DMS79 treated with DMSO at 0.1 percent for 48 hours (cell line): Measurements from ENCODE around the gene PCDHB5.
"Not testable (repeated sequence)": the region's sequence is repeated elsewhere in the genome, so short reads cannot be mapped to it uniquely, and the experiment has no call there.

Experiments used
- DNase-seq: peaks from one replicate; lab custom pipeline; 2025; lab: John Stamatoyannopoulos, UW

The PCDHB5 gene

GRCh38 chr5:141135030-141135717, at the start of gene PCDHB5:
Gene PCDHB5, plus strand, starts transcription at chr5:141135206. Its CDS starts 229 bp downstream, at chr5:141135435.
- no peak for DNase-seq

GRCh38 chr5:141094481-141095262, 40.3 kb upstream of the PCDHB5 start, which contains the start of gene PCDHB2:
Gene PCDHB2, plus strand, starts transcription at chr5:141094615. Its CDS starts 176 bp downstream, at chr5:141094791.
- DNase-seq = no peak

- no peak for DNase-seq
Measured at GRCh38 chr5:141095263-141095641, 39.8 kb upstream of the PCDHB5 start.

GRCh38 chr5:141096181-141096580, 38.8 kb upstream of the PCDHB5 start:
- DNase-seq = not testable (repeated sequence)

- DNase-seq = not testable (repeated sequence)
Measured at GRCh38 chr5:141096586-141096985, 38.4 kb upstream of the PCDHB5 start.

- no peak for DNase-seq
Measured at GRCh38 chr5:141100243-141100805, 34.7 kb upstream of the PCDHB5 start, which contains the start of gene PCDHB3. Gene PCDHB3, plus strand, starts transcription at chr5:141100473. Its CDS starts 177 bp downstream, at chr5:141100650.

GRCh38 chr5:141101059-141101458, 33.9 kb upstream of the PCDHB5 start:
- DNase-seq = no peak

GRCh38 chr5:141102070-141102469, 32.9 kb upstream of the PCDHB5 start:
- DNase-seq = not testable (repeated sequence)

- not testable (repeated sequence) for DNase-seq
Measured at GRCh38 chr5:141102471-141102870, 32.5 kb upstream of the PCDHB5 start.

- DNase-seq = no peak
Measured at GRCh38 chr5:141105350-141105749, 29.7 kb upstream of the PCDHB5 start.

- DNase-seq = no peak
Measured at GRCh38 chr5:141119250-141119649, 15.8 kb upstream of the PCDHB5 start.

- DNase-seq = no peak
Measured at GRCh38 chr5:141121563-141121962, 13.4 kb upstream of the PCDHB5 start, which contains the start of gene PCDHB4. Gene PCDHB4, plus strand, starts transcription at chr5:141121818. Its CDS starts 181 bp downstream, at chr5:141121999.

GRCh38 chr5:141121985-141122384, 13.0 kb upstream of the PCDHB5 start:
- no peak for DNase-seq

GRCh38 chr5:141123396-141124135, 11.4 kb upstream of the PCDHB5 start:
- not testable (repeated sequence) for DNase-seq

GRCh38 chr5:141127305-141127704, 7.7 kb upstream of the PCDHB5 start:
- DNase-seq = no peak

- no peak for DNase-seq
Measured at GRCh38 chr5:141135718-141136266, 786 bp downstream of the PCDHB5 start.

GRCh38 chr5:141137346-141137745, 2.3 kb downstream of the PCDHB5 start:
- not testable (repeated sequence) for DNase-seq

GRCh38 chr5:141149812-141150211, 14.8 kb downstream of the PCDHB5 start, which contains the start of gene PCDHB6:
Gene PCDHB6, plus strand, starts transcription at chr5:141150057. Its CDS starts 201 bp downstream, at chr5:141150258.
- no peak for DNase-seq

GRCh38 chr5:141150224-141150992, 15.4 kb downstream of the PCDHB5 start:
- DNase-seq = no peak

GRCh38 chr5:141150993-141151325, 16.0 kb downstream of the PCDHB5 start:
- DNase-seq = no peak

- not testable (repeated sequence) for DNase-seq
Measured at GRCh38 chr5:141151632-141152031, 16.6 kb downstream of the PCDHB5 start.
